Stomach (tissue), 4 donors: ENCODE results near the gene PEMT.

Experiments
- EP300 ChIP-seq: sonication (generic); formaldehyde crosslinking; IDR thresholded peaks from one replicate; pipeline ENCODE4 v1.6.1; 2017; ENCODE audit warnings: antibody characterized with exemption
- POLR2A ChIP-seq, 4 donors: fragments of 450-650 bp; IDR thresholded peaks; one replicate each; pipeline ENCODE4 v1.6.1; 2016; ENCODE audit warnings: antibody characterized with exemption in 4 of 4, control low read depth in 2 of 4, mild to moderate bottlenecking in 1 of 4, moderate library complexity in 1 of 4
- TF ChIP-seq, protein P1 (sequence below), 7 experiments: fragments of 450-650 bp in 4 of 7; fragments of 200-600 bp in 3 of 7; sonication (generic) in 3 of 7; IDR thresholded peaks; one replicate each; pipeline ENCODE4 v1.5.1; 2016 to 2019; ENCODE audit warnings: antibody characterized with exemption in 7 of 7, control low read depth in 2 of 7, mild to moderate bottlenecking in 1 of 7

DNA sequence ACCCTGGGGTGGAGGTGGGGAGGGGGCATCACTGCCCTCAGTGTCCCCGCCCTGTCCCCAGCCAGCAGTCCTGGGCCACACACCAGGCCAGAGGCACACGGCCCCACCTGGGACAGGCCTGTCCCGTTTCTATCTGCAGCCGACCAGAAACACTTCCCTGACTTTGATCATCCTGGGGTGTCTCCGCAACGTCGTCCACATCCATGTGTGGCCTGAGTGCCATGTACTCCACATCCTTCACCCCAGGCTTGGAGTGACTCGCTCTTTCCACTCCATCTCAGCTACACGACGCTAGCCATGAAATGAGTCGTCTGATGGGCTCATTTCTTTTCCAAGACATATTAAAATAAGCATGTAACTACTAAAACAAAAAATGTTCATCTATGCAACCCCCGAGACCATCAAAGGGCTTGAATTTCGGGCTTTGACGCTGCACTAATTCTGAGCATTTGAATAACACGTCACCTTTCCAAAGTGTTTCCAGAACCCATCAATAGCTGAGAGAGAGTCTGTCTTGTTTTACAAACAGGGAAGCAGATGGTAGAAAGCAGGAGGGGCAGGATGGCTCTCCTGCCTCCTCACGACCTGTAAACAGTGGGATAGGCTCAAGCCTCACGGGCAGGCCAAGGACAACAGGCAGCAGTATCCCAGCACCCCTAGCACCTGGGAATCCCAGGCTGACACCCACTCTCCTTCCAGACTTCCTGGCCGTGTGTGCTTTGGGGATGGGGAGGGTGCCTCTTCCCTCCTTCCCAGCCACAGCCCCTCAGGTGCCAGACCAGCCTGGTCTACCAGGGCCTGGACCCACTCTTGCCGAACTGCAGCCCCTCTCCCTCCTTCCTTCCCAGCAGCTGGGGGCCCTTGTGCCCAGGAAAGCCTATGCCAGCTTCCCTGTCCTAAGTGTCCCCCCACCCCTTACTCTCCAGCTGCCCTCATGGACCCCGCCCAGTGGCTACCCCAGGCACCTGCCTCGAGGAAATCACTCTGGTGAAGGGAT, 75.3 kb downstream of the PEMT start:
- TF ChIP-seq POLR2A (IDR thresholded peaks at IDR 0.05) (no peak), EP300 (no peak)
- TF ChIP-seq, protein P1, sequence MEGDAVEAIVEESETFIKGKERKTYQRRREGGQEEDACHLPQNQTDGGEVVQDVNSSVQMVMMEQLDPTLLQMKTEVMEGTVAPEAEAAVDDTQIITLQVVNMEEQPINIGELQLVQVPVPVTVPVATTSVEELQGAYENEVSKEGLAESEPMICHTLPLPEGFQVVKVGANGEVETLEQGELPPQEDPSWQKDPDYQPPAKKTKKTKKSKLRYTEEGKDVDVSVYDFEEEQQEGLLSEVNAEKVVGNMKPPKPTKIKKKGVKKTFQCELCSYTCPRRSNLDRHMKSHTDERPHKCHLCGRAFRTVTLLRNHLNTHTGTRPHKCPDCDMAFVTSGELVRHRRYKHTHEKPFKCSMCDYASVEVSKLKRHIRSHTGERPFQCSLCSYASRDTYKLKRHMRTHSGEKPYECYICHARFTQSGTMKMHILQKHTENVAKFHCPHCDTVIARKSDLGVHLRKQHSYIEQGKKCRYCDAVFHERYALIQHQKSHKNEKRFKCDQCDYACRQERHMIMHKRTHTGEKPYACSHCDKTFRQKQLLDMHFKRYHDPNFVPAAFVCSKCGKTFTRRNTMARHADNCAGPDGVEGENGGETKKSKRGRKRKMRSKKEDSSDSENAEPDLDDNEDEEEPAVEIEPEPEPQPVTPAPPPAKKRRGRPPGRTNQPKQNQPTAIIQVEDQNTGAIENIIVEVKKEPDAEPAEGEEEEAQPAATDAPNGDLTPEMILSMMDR (IDR thresholded peaks at IDR 0.05): no peak
